Transverse colon (tissue), 4 donors: ENCODE data around the gene CARM1.
A peak's percentile ranks its signal among the peaks of the same experiment; 100 is the strongest.

ENCODE experiments used
- CTCF ChIP-seq, 5 experiments: fragments of 200-600 bp in 3 of 5; fragments of 450-650 bp in 2 of 5; sonication (generic) in 3 of 5; IDR thresholded peaks; 1 replicate in 2 of 5; 2 replicates in 3 of 5; pipeline ENCODE4 v1.5.1; 2016 to 2017; ENCODE audit warnings: antibody characterized with exemption in 5 of 5, inconsistent platforms in 3 of 5, mild to moderate bottlenecking in 2 of 5, moderate library complexity in 1 of 5
- POLR2A ChIP-seq: fragments of 450-650 bp; IDR thresholded peaks from one replicate; pipeline ENCODE4 v1.6.1; 2016; ENCODE audit warnings: antibody characterized with exemption, mild to moderate bottlenecking, moderate library complexity
- POLR2AphosphoS5 ChIP-seq, 3 donors: sonication (generic); formaldehyde crosslinking; IDR thresholded peaks; one replicate each; pipeline ENCODE4 v1.6.1; 2016; ENCODE audit warnings: antibody characterized with exemption in 3 of 3

- TF ChIP-seq CTCF (IDR thresholded peaks at IDR 0.05): no peak
- no peak for TF ChIP-seq POLR2A
- TF ChIP-seq POLR2AphosphoS5 (IDR thresholded peaks at IDR 0.05): peak in 1 of 3 donors; percentile 36
Measured at GRCh38 chr19:10832939-10833296, 38.4 kb upstream of the CARM1 start.
